ENCODE measurements around the gene CREB3L4.

CREB3L4 gene

DNA sequence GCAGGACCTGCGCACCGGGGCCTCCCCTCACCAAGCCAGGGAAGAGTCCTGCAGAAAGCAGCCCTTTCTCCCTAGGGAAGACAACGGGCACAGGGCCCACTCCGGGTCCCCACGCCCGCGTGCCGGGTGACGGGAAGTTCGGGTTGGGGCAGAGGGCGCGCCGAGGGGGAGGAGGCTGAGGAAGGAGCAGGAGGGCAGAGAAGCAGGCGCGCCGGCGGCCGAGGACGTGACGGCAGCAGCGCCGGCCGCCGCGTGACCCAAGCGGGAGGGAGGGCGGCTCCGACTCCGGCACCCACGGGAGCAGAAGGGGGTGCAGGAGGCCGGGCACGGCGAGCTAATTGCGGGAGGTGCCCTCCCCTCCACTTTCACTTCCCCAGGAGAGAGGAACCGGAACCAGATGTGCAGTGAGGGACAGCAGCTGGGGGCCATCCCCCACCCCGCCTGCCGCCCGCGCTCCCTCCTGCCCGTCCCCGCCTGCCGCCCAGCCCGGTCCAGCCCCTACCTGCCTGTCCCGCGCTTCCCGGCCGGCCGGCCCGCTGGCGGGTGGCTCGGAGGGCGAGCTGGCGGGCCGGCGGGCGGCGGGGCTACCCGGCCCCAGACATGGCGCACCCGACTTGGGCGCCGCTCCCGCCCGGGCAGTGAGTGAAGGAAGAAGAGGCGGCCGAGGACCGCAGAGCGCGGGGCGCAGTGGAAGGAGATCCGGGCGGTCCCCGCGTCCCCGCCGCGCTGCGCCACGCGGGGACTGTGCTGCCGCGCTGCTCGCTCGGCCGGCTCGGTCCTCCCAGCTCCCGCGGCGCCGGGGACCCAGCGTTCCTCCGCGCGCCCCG lies 21.7 kb upstream of the CREB3L4 start:
- peak overlapping the region; percentile 94 for H3K4me2 ChIP-seq (ENCODE audit: low read length)
- H3K36me3 ChIP-seq (replicated peaks; ENCODE audit: low read depth, low read length) = peaks cover 64% of the 10 kb centered on the region
- no peak overlapping the region for H2AFZ ChIP-seq (ENCODE audit: low read depth, low read length)
- H3K27me3 ChIP-seq (ENCODE audit: low read depth, low read length) = no peaks in the 10 kb centered on the region
- H3K9me3 ChIP-seq (ENCODE audit: insufficient read depth, low read length) = no peaks in the 10 kb centered on the region
- peaks cover 54% of the 10 kb centered on the region for H3K79me2 ChIP-seq (ENCODE audit: low read length)
- no peak for TF ChIP-seq EZH2phosphoT487 (IDR thresholded peaks at IDR 0.05; ENCODE audit: low read depth)
- TF ChIP-seq, protein P1, sequence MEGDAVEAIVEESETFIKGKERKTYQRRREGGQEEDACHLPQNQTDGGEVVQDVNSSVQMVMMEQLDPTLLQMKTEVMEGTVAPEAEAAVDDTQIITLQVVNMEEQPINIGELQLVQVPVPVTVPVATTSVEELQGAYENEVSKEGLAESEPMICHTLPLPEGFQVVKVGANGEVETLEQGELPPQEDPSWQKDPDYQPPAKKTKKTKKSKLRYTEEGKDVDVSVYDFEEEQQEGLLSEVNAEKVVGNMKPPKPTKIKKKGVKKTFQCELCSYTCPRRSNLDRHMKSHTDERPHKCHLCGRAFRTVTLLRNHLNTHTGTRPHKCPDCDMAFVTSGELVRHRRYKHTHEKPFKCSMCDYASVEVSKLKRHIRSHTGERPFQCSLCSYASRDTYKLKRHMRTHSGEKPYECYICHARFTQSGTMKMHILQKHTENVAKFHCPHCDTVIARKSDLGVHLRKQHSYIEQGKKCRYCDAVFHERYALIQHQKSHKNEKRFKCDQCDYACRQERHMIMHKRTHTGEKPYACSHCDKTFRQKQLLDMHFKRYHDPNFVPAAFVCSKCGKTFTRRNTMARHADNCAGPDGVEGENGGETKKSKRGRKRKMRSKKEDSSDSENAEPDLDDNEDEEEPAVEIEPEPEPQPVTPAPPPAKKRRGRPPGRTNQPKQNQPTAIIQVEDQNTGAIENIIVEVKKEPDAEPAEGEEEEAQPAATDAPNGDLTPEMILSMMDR (IDR thresholded peaks at IDR 0.05; ENCODE audit: low read depth, low read length) = no peak
- H4K20me1 ChIP-seq (ENCODE audit: insufficient read depth, low read length) = no peaks in the 10 kb centered on the region
- H3K4me3 ChIP-seq (ENCODE audit: low read length) = peak overlapping the region; percentile 83
- peak overlapping the region; percentile 98 for H3K9ac ChIP-seq (ENCODE audit: low read length)
- peak overlapping the region; percentile 94 for H3K27ac ChIP-seq (ENCODE audit: low read length)
- H3K4me1 ChIP-seq (ENCODE audit: low read length) = peaks cover 53% of the 10 kb centered on the region

DNA sequence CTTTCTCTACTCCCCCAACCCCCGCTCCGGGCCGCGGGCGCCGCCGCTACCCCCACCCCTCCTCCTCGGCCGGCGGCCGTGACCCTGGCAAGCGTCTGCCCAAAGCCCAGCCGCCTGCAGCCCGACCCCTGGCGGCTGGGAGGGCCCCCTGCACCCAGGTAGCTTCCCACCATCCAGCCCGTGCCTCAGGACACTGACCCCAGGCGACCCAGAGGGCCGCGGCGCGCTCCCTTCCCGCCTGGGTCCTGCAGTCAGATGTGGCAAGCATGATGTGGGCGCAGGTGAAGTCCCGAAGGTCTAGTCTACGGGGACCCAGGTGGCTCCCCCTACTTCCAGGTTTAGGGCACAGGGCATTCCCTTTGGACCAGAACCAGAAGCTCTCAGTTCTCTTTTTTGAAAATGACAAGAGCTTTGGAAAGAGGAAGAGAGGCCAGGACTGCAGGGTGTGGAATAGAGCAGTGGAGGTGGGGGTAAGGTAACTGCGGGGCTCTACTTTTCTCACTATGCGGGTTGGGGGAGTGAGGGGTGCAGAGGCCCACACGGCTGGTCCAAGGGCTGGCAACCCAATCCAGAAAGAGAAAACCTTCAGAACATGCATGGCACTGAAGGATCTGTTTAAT lies 21.0 kb upstream of the CREB3L4 start, which contains the start of gene DENND4B:
Gene DENND4B, minus strand, starts transcription at position 97 of the 620 bp plus-strand sequence. CDS start 2,344 bp downstream, outside the sequence.
- no peaks in the 10 kb centered on the region for H3K27me3 ChIP-seq (ENCODE audit: low read depth, low read length)
- H3K4me3 ChIP-seq (ENCODE audit: low read length) = peak within 1 kb of the TSS; percentile 83
- peaks cover 59% of the 10 kb centered on the region for H3K79me2 ChIP-seq (ENCODE audit: low read length)
- H2AFZ ChIP-seq (ENCODE audit: low read depth, low read length) = no peak within 1 kb of the TSS
- H3K4me2 ChIP-seq (ENCODE audit: low read length) = peak within 1 kb of the TSS; percentile 94
- peaks cover 53% of the 10 kb centered on the region for H3K4me1 ChIP-seq (ENCODE audit: low read length)
- H3K27ac ChIP-seq (ENCODE audit: low read length) = peak within 1 kb of the TSS; percentile 94
- H3K36me3 ChIP-seq (replicated peaks; ENCODE audit: low read depth, low read length) = peaks cover 63% of the 10 kb centered on the region
- H4K20me1 ChIP-seq (ENCODE audit: insufficient read depth, low read length) = 0 out of 2 replicates have a peak, but pooled peaks cover under 1% of the 10 kb centered on the region
- no peaks in the 10 kb centered on the region for H3K9me3 ChIP-seq (ENCODE audit: insufficient read depth, low read length)
- TF ChIP-seq, protein P1 (IDR thresholded peaks at IDR 0.05; ENCODE audit: low read depth, low read length) = peak; percentile 81
- TF ChIP-seq EZH2phosphoT487 (IDR thresholded peaks at IDR 0.05; ENCODE audit: low read depth) = no peak
- peak within 1 kb of the TSS; percentile 98 for H3K9ac ChIP-seq (ENCODE audit: low read length)

DNA sequence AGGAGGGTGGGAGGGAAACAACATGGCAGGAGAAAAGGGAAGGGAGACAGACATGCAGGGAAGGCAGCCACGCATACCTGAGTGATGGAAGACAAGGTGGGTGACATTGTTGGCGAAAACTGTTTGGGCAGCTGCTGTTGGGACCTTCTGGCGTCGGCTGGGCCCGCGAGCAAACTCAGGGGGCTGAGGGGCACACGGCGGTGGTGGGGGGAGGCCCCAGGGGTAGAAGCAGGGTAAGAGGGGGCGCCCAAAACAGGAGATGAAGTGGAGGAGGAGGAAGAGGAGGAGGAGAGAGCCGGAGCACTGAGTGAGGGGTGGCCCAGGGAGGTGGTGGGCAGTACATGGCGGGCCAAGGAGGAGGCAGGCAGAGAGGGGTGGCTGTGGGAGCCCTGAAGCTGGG lies 16.5 kb upstream of the CREB3L4 start:
- Histone ChIP-seq H3K4me3 (ENCODE audit: low read length) (no peak overlapping the region), H3K36me3 (replicated peaks; ENCODE audit: low read depth, low read length) (peaks cover 74% of the 10 kb centered on the region)

More for the DNA sequence above, 16.5 kb upstream of the CREB3L4 start:
- Histone ChIP-seq H3K4me2 (ENCODE audit: low read length) (no peak overlapping the region), H3K9ac (ENCODE audit: low read length) (no peak overlapping the region), H2AFZ (ENCODE audit: low read depth, low read length) (no peak overlapping the region), H3K9me3 (ENCODE audit: insufficient read depth, low read length) (no peaks in the 10 kb centered on the region), H3K27ac (ENCODE audit: low read length) (0 out of 2 replicates have a peak overlapping the region, but pooled peaks have one; percentile 0), H4K20me1 (ENCODE audit: insufficient read depth, low read length) (peaks cover 38% of the 10 kb centered on the region), H3K27me3 (ENCODE audit: low read depth, low read length) (no peaks in the 10 kb centered on the region), H3K79me2 (ENCODE audit: low read length) (peaks cover 68% of the 10 kb centered on the region), H3K4me1 (ENCODE audit: low read length) (peaks cover 55% of the 10 kb centered on the region)
- TF ChIP-seq, protein P1 (IDR thresholded peaks at IDR 0.05; ENCODE audit: low read depth, low read length) = no peak
- no peak for TF ChIP-seq EZH2phosphoT487 (IDR thresholded peaks at IDR 0.05; ENCODE audit: low read depth)

Data from OCI-LY3 (cell line).